A673 (cell line): ENCODE measurements around the gene NUPR2. TPM values are rescaled to one million over a fixed set of nuclear protein-coding genes. Genes with fewer than 3 reads are reported as not detected.
"Not testable (repeated sequence)": the region's sequence is repeated elsewhere in the genome, so short reads cannot be mapped to it uniquely, and the experiment has no call there.

Experiments
- BruUV-seq: library from RNA; stranded (reverse); fragments of 400-500 nt; replicated peaks from 2 replicates; lab custom pipeline; 2021; lab: Mats Ljungman, UMichigan
- CTCF ChIA-PET: fragments of 300-600 bp; sonication (Branson Sonifier 250); formaldehyde crosslinking; loops from one replicate; lab custom pipeline; 2022; ENCODE audit warnings: antibody characterized with exemption; lab: Charles Lee
- POLR2A ChIA-PET: fragments of 300-600 bp; sonication (Branson Sonifier 250); formaldehyde crosslinking; loops from one replicate; lab custom pipeline; 2022; ENCODE audit warnings: antibody characterized with exemption; ENCODE audit not compliant: low non-redundant PET; lab: Charles Lee
- DNase-seq: peaks from one replicate; pipeline ENCODE4 v3.0.0-alpha.2; 2015; ENCODE audit warnings: low spot score
- H3K27ac ChIP-seq: fragments of 200-600 bp; sonication (generic); 2 replicates; pipeline ENCODE4 v1.5.1; 2016; ENCODE audit warnings: mixed run types, low read depth, mild to moderate bottlenecking, mixed read lengths, antibody characterized with exemption, low read length; ENCODE audit not compliant: poor library complexity, severe bottlenecking
- H3K27me3 ChIP-seq: fragments of 200-600 bp; sonication (generic); replicated peaks from 2 replicates; pipeline ENCODE4 v1.6.1; 2017; ENCODE audit warnings: mixed run types, low read depth, mild to moderate bottlenecking, mixed read lengths, antibody characterized with exemption, low read length; ENCODE audit not compliant: insufficient read depth, poor library complexity
- H3K36me3 ChIP-seq: fragments of 200-600 bp; sonication (generic); 2 replicates; pipeline ENCODE4 v1.6.1; 2016; ENCODE audit warnings: mixed run types, mild to moderate bottlenecking, mixed read lengths, antibody characterized with exemption, low read length; ENCODE audit not compliant: insufficient read depth, poor library complexity, severe bottlenecking
- H3K4me1 ChIP-seq: fragments of 200-600 bp; sonication (generic); 2 replicates; pipeline ENCODE4 v1.6.1; 2017; ENCODE audit warnings: mixed run types, mild to moderate bottlenecking, mixed read lengths, antibody characterized with exemption, low read length; ENCODE audit not compliant: insufficient read depth, poor library complexity, severe bottlenecking
- H3K4me3 ChIP-seq: fragments of 200-600 bp; sonication (generic); 2 replicates; pipeline ENCODE4 v1.5.1; 2016; ENCODE audit warnings: low read depth, mixed run types, mild to moderate bottlenecking, mixed read lengths, low read length; ENCODE audit not compliant: poor library complexity, severe bottlenecking
- H3K9me3 ChIP-seq: fragments of 200-600 bp; sonication (generic); 2 replicates; pipeline ENCODE4 v1.6.1; 2016; ENCODE audit warnings: mixed run types, low read depth, mild to moderate bottlenecking, mixed read lengths, antibody characterized with exemption, low read length; ENCODE audit not compliant: poor library complexity, severe bottlenecking
- EZH2 ChIP-seq: fragments of 200-600 bp; sonication (generic); IDR thresholded peaks from 2 replicates; pipeline ENCODE4 v1.6.1; 2017; ENCODE audit warnings: borderline replicate concordance, low read depth, mild to moderate bottlenecking, mixed read lengths, antibody characterized with exemption, low read length; ENCODE audit not compliant: poor library complexity, severe bottlenecking
- intact Hi-C: fragments of 100-400 bp; cut with micrococcal nuclease; formaldehyde crosslinking; loops from one replicate; pipeline ENCODE4 v1.10.0; 2022; ENCODE audit not compliant: unreplicated experiment
- total RNA-seq: library from RNA; stranded (reverse); gene quantifications from 2 replicates; pipeline ENCODE4 v1.2.3, GENCODE V29; 2021
- TF ChIP-seq, protein P1 (sequence below): fragments of 300-800, 200-600 bp; sonication (generic); conservative IDR thresholded peaks from 2 replicates; pipeline ENCODE4 v1.5.1; 2017; ENCODE audit warnings: low read depth, mild to moderate bottlenecking, antibody characterized with exemption, low read length, moderate library complexity, mixed read lengths

The NUPR2 gene
- total RNA-seq, 1 experiment from 2014 or later = not detected

DNA sequence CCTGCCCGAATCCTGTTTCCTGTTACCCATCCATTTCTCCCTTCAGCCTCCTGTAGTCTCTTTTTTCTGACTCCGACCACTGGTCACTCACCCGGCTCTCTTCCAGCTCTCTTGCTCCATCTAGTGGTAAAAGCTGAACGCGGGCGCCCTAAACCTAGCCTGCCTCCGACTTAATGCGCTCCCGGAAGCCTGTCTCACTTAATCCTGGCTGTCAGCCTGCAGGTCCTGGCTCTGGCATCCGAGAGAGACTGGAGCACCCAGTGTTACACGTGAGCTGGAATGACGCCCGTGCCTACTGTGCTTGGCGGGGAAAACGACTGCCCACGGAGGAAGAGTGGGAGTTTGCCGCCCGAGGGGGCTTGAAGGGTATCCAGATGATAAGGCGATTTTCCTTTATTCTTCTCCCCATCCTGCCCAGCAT lies 41.8 kb downstream of the NUPR2 start:
- Histone ChIP-seq H3K27ac (no peak overlapping the region), H3K27me3 (no peaks in the 10 kb centered on the region), H3K36me3 (peaks cover 49% of the 10 kb centered on the region), H3K4me3 (no peak overlapping the region), H3K4me1 (no peaks in the 10 kb centered on the region), H3K9me3 (no peaks in the 10 kb centered on the region)
- TF ChIP-seq EZH2 = no peak
- TF ChIP-seq, protein P1, sequence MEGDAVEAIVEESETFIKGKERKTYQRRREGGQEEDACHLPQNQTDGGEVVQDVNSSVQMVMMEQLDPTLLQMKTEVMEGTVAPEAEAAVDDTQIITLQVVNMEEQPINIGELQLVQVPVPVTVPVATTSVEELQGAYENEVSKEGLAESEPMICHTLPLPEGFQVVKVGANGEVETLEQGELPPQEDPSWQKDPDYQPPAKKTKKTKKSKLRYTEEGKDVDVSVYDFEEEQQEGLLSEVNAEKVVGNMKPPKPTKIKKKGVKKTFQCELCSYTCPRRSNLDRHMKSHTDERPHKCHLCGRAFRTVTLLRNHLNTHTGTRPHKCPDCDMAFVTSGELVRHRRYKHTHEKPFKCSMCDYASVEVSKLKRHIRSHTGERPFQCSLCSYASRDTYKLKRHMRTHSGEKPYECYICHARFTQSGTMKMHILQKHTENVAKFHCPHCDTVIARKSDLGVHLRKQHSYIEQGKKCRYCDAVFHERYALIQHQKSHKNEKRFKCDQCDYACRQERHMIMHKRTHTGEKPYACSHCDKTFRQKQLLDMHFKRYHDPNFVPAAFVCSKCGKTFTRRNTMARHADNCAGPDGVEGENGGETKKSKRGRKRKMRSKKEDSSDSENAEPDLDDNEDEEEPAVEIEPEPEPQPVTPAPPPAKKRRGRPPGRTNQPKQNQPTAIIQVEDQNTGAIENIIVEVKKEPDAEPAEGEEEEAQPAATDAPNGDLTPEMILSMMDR = peak; percentile 96
- ChIA-PET CTCF (interaction anchor here (0.8 to 1.2 kb wide), 4 partner anchors 9 to 67 kb away, joined by 3 to 6 read pairs (median 3); partner anchors contain the start of genes CHCHD2 and SUMF2), POLR2A (no interaction called here)
- BruUV-seq = no TSS peak
- DNase-seq = peak; percentile 90
- intact Hi-C loops = loop anchor here (1.0 to 10.0 kb wide), 4 partner anchors 70 to 790 kb away; no protein-coding TSS in a partner anchor

DNA sequence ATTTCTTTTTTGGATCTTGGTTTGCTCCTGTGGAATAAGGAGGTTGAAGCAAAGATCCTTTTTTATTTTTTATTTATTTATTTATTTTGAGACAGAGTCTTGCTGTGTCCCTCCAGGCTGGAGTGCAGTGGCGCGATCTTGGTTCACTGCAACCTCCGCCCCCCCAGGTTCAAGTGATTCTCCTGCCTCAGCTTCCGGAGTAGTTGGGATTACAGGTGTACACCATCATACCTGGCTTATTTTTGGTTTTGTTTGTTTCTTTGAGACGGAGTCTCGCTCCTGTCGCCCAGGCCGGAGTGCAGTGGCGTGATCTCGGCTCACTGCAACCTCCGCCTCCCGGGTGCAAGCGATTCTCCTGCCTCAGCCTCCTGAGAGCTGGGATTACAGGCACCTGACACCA lies 49.8 kb downstream of the NUPR2 start:
- H3K9me3 ChIP-seq, POLR2A ChIA-PET, BruUV-seq, intact Hi-C loops, H3K27ac ChIP-seq, DNase-seq, H3K27me3 ChIP-seq, H3K4me3 ChIP-seq: not testable (repeated sequence)
- H3K4me1 ChIP-seq = peaks cover 12% of the 10 kb centered on the region
- peaks cover 52% of the 10 kb centered on the region for H3K36me3 ChIP-seq
- CTCF ChIA-PET = interaction anchor here (1.2 kb wide), 1 partner anchor 8 kb away, joined by 3 read pairs; no protein-coding TSS in a partner anchor

Other genes starting within 250 kb of the NUPR2 start
- 6.7 and 7.8 TPM in 2 replicates for gene ZNF713, start 229.0 kb downstream of the NUPR2 start, total RNA-seq
- 23.3 and 29.1 TPM in 2 replicates for gene MRPS17, start 164.5 kb downstream of the NUPR2 start, total RNA-seq
- gene NIPSNAP2, start 151.8 kb downstream of the NUPR2 start, total RNA-seq = 91.8 and 93.7 TPM in 2 replicates
- 59.0 and 83.8 TPM in 2 replicates for gene PSPH, start 65.0 kb downstream of the NUPR2 start, total RNA-seq
- gene CCT6A, start 64.7 kb downstream of the NUPR2 start, total RNA-seq = 321 and 359 TPM in 2 replicates
- 157 and 159 TPM in 2 replicates for gene SUMF2, start 52.1 kb downstream of the NUPR2 start, total RNA-seq
- 2.0 and 2.3 TPM in 2 replicates for gene PHKG1, start 23.5 kb downstream of the NUPR2 start, total RNA-seq
- 494 and 533 TPM in 2 replicates for gene CHCHD2, start 9.9 kb downstream of the NUPR2 start, total RNA-seq